PC-9 (cell line): Measurements from ENCODE around the gene CCDC194. TPM values are rescaled to one million over a fixed set of nuclear protein-coding genes. Genes with fewer than 3 reads are reported as not detected.

Experiments
- BruUV-seq: library from RNA; stranded (reverse); fragments of 400-500 nt; replicated peaks from 2 replicates; lab custom pipeline; 2021; lab: Mats Ljungman, UMichigan
- CTCF ChIA-PET: fragments of 300-600 bp; sonication (Branson Sonifier 250); formaldehyde crosslinking; loops from one replicate; lab custom pipeline; 2022; ENCODE audit warnings: antibody characterized with exemption; lab: Charles Lee
- POLR2A ChIA-PET: fragments of 300-600 bp; sonication (Branson Sonifier 250); formaldehyde crosslinking; loops from one replicate; lab custom pipeline; 2022; ENCODE audit warnings: antibody characterized with exemption; ENCODE audit not compliant: unreplicated experiment; lab: Charles Lee
- DNase-seq, 2 experiments: peaks; one replicate each; pipeline versions ENCODE4 v3.0.0 to v3.0.0-alpha.2; 2015 to 2022; ENCODE audit warnings: mixed read lengths in 1 of 2
- H2AFZ ChIP-seq: fragments of 200-600 bp; sonication (generic); 2 replicates; pipeline ENCODE4 v1.8.1; 2017; ENCODE audit warnings: antibody characterized with exemption
- H3F3A ChIP-seq: fragments of 200-600 bp; sonication (generic); 2 replicates; pipeline ENCODE4 v1.8.1; 2017; ENCODE audit warnings: antibody characterized with exemption, mild to moderate bottlenecking, low read depth; ENCODE audit not compliant: insufficient read depth
- H3K27ac ChIP-seq: fragments of 200-600 bp; sonication (generic); 2 replicates; pipeline ENCODE4 v1.6.1; 2016; ENCODE audit warnings: mixed run types
- H3K27me3 ChIP-seq: fragments of 200-600 bp; sonication (generic); 2 replicates; pipeline ENCODE4 v1.6.1; 2016; ENCODE audit warnings: low read depth, mixed run types; ENCODE audit not compliant: insufficient read depth
- H3K36me3 ChIP-seq: fragments of 200-600 bp; sonication (generic); 2 replicates; pipeline ENCODE4 v1.6.1; 2016; ENCODE audit warnings: low read depth, mixed run types
- H3K4me1 ChIP-seq: fragments of 200-600 bp; sonication (generic); replicated peaks from 2 replicates; pipeline ENCODE4 v1.6.1; 2016; ENCODE audit warnings: mixed run types; ENCODE audit not compliant: insufficient read depth
- H3K4me2 ChIP-seq: fragments of 200-600 bp; sonication (generic); 2 replicates; pipeline ENCODE4 v1.6.1; 2017; ENCODE audit warnings: mixed run types
- H3K4me3 ChIP-seq: fragments of 200-600 bp; sonication (generic); 2 replicates; pipeline ENCODE4 v1.6.1; 2016; ENCODE audit warnings: mixed run types
- H3K79me2 ChIP-seq: fragments of 200-600 bp; sonication (generic); 2 replicates; pipeline ENCODE4 v1.6.1; 2017; ENCODE audit warnings: low read depth, mixed run types
- H3K9me2 ChIP-seq: fragments of 200-600 bp; sonication (generic); 2 replicates; pipeline ENCODE4 v1.8.1; 2017; ENCODE audit warnings: mild to moderate bottlenecking; ENCODE audit not compliant: insufficient read depth
- H3K9me3 ChIP-seq: fragments of 200-600 bp; sonication (generic); 2 replicates; pipeline ENCODE4 v1.8.1; 2016; ENCODE audit warnings: low read depth; ENCODE audit not compliant: insufficient read depth
- H4K20me1 ChIP-seq: fragments of 200-600 bp; sonication (generic); 2 replicates; pipeline ENCODE4 v1.8.1; 2017; ENCODE audit not compliant: insufficient read depth
- EZH2 ChIP-seq: fragments of 200-600 bp; sonication (generic); IDR thresholded peaks from 2 replicates; pipeline ENCODE4 v1.8.0; 2017; ENCODE audit warnings: antibody characterized with exemption, low read depth
- intact Hi-C: fragments of 100-400 bp; cut with micrococcal nuclease; formaldehyde crosslinking; loops from one replicate; pipeline ENCODE4 v1.10.0; 2022; ENCODE audit not compliant: unreplicated experiment
- total RNA-seq: library from RNA; stranded (reverse); gene quantifications from 2 replicates; pipeline ENCODE4 v1.2.3, GENCODE V29; 2021
- TF ChIP-seq, protein P1 (sequence below): fragments of 200-600 bp; sonication (generic); conservative IDR thresholded peaks from 2 replicates; pipeline ENCODE4 v1.6.1; 2017; ENCODE audit warnings: mixed run types, antibody characterized with exemption, mild to moderate bottlenecking, moderate library complexity

Gene CCDC194
- total RNA-seq, 1 experiment from 2014 or later: not detected

DNA sequence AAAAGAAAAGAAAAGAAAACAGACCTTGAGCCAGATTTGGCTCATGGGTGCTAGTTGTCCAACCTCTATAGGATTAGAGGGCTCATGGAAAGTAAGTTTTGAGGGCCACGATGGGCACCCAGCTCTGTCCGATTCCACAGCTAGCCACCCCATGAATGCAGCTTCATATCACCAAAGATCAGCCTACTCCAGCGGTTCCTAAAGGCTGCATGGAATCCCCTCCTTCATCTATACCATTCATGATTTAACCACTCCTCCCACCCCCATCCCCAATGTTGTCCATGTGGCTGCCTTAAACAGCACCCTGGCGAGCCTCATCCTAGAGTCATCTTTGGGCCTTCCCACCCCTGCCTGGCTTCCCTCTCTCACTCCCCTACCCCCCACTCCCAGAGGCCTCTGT lies 27.9 kb upstream of the CCDC194 start:
- Histone ChIP-seq H3K79me2 (0 out of 2 replicates have a peak, but pooled peaks cover 5% of the 10 kb centered on the region), H3K27me3 (no peaks in the 10 kb centered on the region), H3K9me2 (no peaks in the 10 kb centered on the region), H2AFZ (no peak overlapping the region), H3K9me3 (no peaks in the 10 kb centered on the region), H3K4me2 (no peak overlapping the region), H3K4me1 (peaks cover 15% of the 10 kb centered on the region), H3F3A (peaks cover 36% of the 10 kb centered on the region; the same call in 1 of the 2 replicates), H4K20me1 (no peaks in the 10 kb centered on the region), H3K36me3 (0 out of 2 replicates have a peak, but pooled peaks cover 4% of the 10 kb centered on the region), H3K4me3 (no peak overlapping the region), H3K27ac (no peak overlapping the region)
- intact Hi-C loops: no loop called here
- BruUV-seq: no TSS peak
- TF ChIP-seq, protein P1, sequence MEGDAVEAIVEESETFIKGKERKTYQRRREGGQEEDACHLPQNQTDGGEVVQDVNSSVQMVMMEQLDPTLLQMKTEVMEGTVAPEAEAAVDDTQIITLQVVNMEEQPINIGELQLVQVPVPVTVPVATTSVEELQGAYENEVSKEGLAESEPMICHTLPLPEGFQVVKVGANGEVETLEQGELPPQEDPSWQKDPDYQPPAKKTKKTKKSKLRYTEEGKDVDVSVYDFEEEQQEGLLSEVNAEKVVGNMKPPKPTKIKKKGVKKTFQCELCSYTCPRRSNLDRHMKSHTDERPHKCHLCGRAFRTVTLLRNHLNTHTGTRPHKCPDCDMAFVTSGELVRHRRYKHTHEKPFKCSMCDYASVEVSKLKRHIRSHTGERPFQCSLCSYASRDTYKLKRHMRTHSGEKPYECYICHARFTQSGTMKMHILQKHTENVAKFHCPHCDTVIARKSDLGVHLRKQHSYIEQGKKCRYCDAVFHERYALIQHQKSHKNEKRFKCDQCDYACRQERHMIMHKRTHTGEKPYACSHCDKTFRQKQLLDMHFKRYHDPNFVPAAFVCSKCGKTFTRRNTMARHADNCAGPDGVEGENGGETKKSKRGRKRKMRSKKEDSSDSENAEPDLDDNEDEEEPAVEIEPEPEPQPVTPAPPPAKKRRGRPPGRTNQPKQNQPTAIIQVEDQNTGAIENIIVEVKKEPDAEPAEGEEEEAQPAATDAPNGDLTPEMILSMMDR: no peak
- TF ChIP-seq EZH2: no peak
- POLR2A ChIA-PET: no interaction called here
- CTCF ChIA-PET: no interaction called here
- DNase-seq: no peak

DNA sequence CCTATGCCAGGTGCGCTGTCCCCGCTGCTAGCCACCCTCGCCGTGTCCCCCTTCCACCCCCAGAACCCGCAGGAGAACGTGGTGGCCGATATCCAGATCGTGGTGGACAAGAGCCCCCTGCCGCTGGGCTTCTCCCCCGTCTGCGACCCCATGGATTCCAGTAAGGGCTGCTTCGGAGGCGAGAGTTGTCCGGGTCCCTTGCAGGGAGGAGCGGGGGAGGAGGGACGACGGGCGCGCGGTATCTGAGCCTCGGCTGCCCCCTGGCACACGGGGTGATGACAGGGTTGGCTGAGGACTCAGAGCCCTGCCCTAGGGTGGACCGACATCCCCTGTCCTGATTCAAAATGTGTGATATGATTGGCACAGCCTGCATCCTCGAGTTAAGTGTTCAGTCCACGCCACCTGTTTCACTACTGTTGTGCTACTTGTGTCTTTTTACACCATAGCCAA lies 26.5 kb upstream of the CCDC194 start:
- no TSS peak for BruUV-seq
- CTCF ChIA-PET: interaction anchor here (0.6 kb wide), 1 partner anchor 649 kb away, joined by 9 read pairs; no protein-coding TSS in a partner anchor
- Histone ChIP-seq H3K36me3 (0 out of 2 replicates have a peak, but pooled peaks cover 4% of the 10 kb centered on the region), H3K27ac (no peak overlapping the region), H4K20me1 (no peaks in the 10 kb centered on the region), H3K27me3 (no peaks in the 10 kb centered on the region), H3K4me2 (peak overlapping the region; percentile 94), H3K9me2 (no peaks in the 10 kb centered on the region), H3K9me3 (no peaks in the 10 kb centered on the region), H3K79me2 (0 out of 2 replicates have a peak, but pooled peaks cover 5% of the 10 kb centered on the region), H3K4me1 (peaks cover 15% of the 10 kb centered on the region), H2AFZ (peak overlapping the region; percentile 99), H3F3A (peaks cover 24% of the 10 kb centered on the region; the same call in 1 of the 2 replicates), H3K4me3 (peak overlapping the region; percentile 82)
- DNase-seq: peak in 1 of 2 experiments; percentile 48
- intact Hi-C loops: no loop called here
- no peak for TF ChIP-seq EZH2
- TF ChIP-seq, protein P1: no peak; the same call in 1 of the 2 replicates
- POLR2A ChIA-PET: interaction anchor here (0.7 kb wide), 1 partner anchor 10 kb away, joined by 3 read pairs; no protein-coding TSS in a partner anchor

DNA sequence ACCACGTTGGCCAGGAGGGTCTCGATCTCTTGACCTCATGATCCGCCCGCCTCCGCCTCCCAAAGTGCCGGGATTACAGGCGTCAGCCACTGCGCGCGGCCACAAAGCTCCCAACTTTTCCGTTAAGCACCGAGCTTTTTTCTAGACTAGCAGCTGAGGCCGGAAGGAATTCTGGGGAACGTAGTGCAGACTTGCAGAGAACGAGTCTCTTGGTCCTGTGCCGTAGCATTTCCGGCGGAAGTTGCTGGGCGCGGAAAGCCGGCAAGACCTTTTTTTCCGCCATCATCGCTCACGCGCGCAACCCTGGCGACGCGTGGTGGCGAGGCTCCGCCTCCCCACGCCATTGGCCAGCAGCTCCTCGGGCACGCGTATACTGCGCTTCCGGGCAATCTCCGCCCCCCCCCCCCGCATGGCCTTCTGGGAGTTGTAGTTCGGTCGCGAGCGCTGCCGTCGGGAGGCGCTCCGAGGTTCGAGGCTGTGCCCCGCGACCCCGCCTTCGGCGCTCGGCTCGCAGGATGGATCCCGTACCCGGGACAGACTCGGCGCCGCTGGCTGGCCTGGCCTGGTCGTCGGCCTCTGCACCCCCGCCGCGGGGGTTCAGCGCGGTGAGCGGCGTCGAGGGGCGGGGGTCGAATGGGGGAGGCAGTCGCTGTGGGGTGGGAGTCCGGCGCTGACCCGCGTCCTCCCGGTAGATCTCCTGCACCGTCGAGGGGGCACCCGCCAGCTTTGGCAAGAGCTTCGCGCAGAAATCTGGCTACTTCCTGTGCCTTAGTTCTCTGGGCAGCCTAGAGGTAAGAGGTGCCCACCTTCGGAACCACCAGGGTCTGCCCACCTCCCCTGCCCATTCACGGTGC lies 25.9 kb upstream of the CCDC194 start, which contains the start of gene MVB12A:
Gene MVB12A (plus strand): TSS at position 427 of the 854 bp plus-strand sequence. CDS start 89 bp downstream, at position 516.
- Histone ChIP-seq H4K20me1 (no peaks in the 10 kb centered on the region), H3K4me3 (peak within 1 kb of the TSS; percentile 82), H3K4me2 (peak within 1 kb of the TSS; percentile 94), H3K4me1 (peaks cover 15% of the 10 kb centered on the region), H3K79me2 (0 out of 2 replicates have a peak, but pooled peaks cover 5% of the 10 kb centered on the region), H3K9me3 (no peaks in the 10 kb centered on the region), H3K27me3 (no peaks in the 10 kb centered on the region), H2AFZ (peak within 1 kb of the TSS; percentile 99), H3F3A (peaks cover 20% of the 10 kb centered on the region; the same call in 1 of the 2 replicates), H3K27ac (peak within 1 kb of the TSS; percentile 56), H3K36me3 (0 out of 2 replicates have a peak, but pooled peaks cover 4% of the 10 kb centered on the region), H3K9me2 (no peaks in the 10 kb centered on the region)
- peak; percentile 96 to 98 for DNase-seq
- TF ChIP-seq, protein P1: no peak
- TF ChIP-seq EZH2: no peak
- intact Hi-C loops: no loop called here
- ChIA-PET CTCF (interaction anchor here (0.5 to 0.9 kb wide), 6 partner anchors 23 to 516 kb away, joined by 3 to 11 read pairs (median 4); partner anchors contain the start of gene DDA1), POLR2A (interaction anchor here (0.5 to 1.0 kb wide), 7 partner anchors 50 to 440 kb away, joined by 3 to 9 read pairs (median 4); partner anchors contain the start of genes DDA1, PGLS, RPL18A and SLC27A1)
- no TSS peak for BruUV-seq
